Erythroblast (primary cell): ENCODE data around the gene GHRL.

Source experiments
- GATA1 ChIP-seq: IDR thresholded peaks from 2 replicates; pipeline ENCODE4 v1.6.1; 2011; ENCODE audit warnings: low read depth, mild to moderate bottlenecking, control low read depth, low read length, moderate library complexity
- POLR2A ChIP-seq: IDR thresholded peaks from 2 replicates; pipeline ENCODE4 v1.6.1; 2011; ENCODE audit warnings: mild to moderate bottlenecking, low read length

GRCh38 chr3:10262027-10262426 is 30.7 kb downstream of the GHRL start:
- TF ChIP-seq GATA1 (no peak), POLR2A (no peak)
